ENCODE data around the gene ITIH1.

The ITIH1 gene

GRCh38 chr3:52831500-52832301 lies 54.3 kb downstream of the ITIH1 start:
- Histone ChIP-seq H2BK120ac (ENCODE audit: low read depth, low read length) (no peak overlapping the region), H4K8ac (ENCODE audit: low read depth, low read length) (no peak overlapping the region), H4K5ac (ENCODE audit: low read length) (no peak overlapping the region), H3K4me1 (ENCODE audit: control insufficient read depth, low read depth, low read length) (no peaks in the 10 kb centered on the region), H3K79me1 (ENCODE audit: low read length) (no peaks in the 10 kb centered on the region), H3K27me3 (ENCODE audit: insufficient read depth, low read length, poor library complexity) (no peaks in the 10 kb centered on the region), H3K18ac (ENCODE audit: low read length) (no peak overlapping the region), H3K4me2 (ENCODE audit: low read length) (no peak overlapping the region), H2BK5ac (ENCODE audit: low read length) (no peak overlapping the region), H2BK15ac (replicated peaks; ENCODE audit: low read depth) (no peak overlapping the region), H3K4ac (ENCODE audit: low read depth, low read length) (no peak overlapping the region), H3K4me3 (ENCODE audit: low read length) (no peak overlapping the region), H3K36me3 (ENCODE audit: control insufficient read depth, insufficient read depth, low read length) (no peaks in the 10 kb centered on the region), H2AK5ac (ENCODE audit: low read length) (no peak overlapping the region), H3K56ac (ENCODE audit: low read length) (no peak overlapping the region), H3K27ac (ENCODE audit: low read depth, low read length) (no peak overlapping the region), H3K23ac (ENCODE audit: low read length) (no peak overlapping the region), H3K9ac (ENCODE audit: low read length) (no peak overlapping the region), H3K79me2 (ENCODE audit: control insufficient read depth, insufficient read depth, low read length) (no peaks in the 10 kb centered on the region)
- WGBS (ENCODE audit: extremely low coverage, insufficient coverage, low lambda C conversion rate) = no CpG with 5 or more reads among the region's 21 CpGs
- no peak for DNase-seq

GRCh38 chr3:52833202-52833601 lies 55.8 kb downstream of the ITIH1 start:
- no peak overlapping the region for H2BK120ac ChIP-seq (ENCODE audit: low read depth, low read length)
- no peaks in the 10 kb centered on the region for H3K4me1 ChIP-seq (ENCODE audit: control insufficient read depth, low read depth, low read length)
- no peak overlapping the region for H2BK15ac ChIP-seq (replicated peaks; ENCODE audit: low read depth)
- H3K36me3 ChIP-seq (ENCODE audit: control insufficient read depth, insufficient read depth, low read length) = no peaks in the 10 kb centered on the region
- DNase-seq = no peak
- H3K79me2 ChIP-seq (ENCODE audit: control insufficient read depth, insufficient read depth, low read length) = no peaks in the 10 kb centered on the region
- H3K27ac ChIP-seq (ENCODE audit: low read depth, low read length) = no peak overlapping the region
- no peak overlapping the region for H4K8ac ChIP-seq (ENCODE audit: low read depth, low read length)
- no CpG with 5 or more reads among the region's 14 CpGs for WGBS (ENCODE audit: extremely low coverage, insufficient coverage, low lambda C conversion rate)
- H2BK5ac ChIP-seq (ENCODE audit: low read length) = no peak overlapping the region
- H3K23ac ChIP-seq (ENCODE audit: low read length) = no peak overlapping the region
- no peak overlapping the region for H4K5ac ChIP-seq (ENCODE audit: low read length)
- H3K4me2 ChIP-seq (ENCODE audit: low read length) = no peak overlapping the region
- H3K27me3 ChIP-seq (ENCODE audit: insufficient read depth, low read length, poor library complexity) = no peaks in the 10 kb centered on the region
- no peak overlapping the region for H3K4me3 ChIP-seq (ENCODE audit: low read length)
- no peak overlapping the region for H3K56ac ChIP-seq (ENCODE audit: low read length)
- H3K9ac ChIP-seq (ENCODE audit: low read length) = no peak overlapping the region
- no peak overlapping the region for H3K4ac ChIP-seq (ENCODE audit: low read depth, low read length)
- H2AK5ac ChIP-seq (ENCODE audit: low read length) = no peak overlapping the region
- no peak overlapping the region for H3K18ac ChIP-seq (ENCODE audit: low read length)
- no peaks in the 10 kb centered on the region for H3K79me1 ChIP-seq (ENCODE audit: low read length)

GRCh38 chr3:52834871-52835501 lies 57.6 kb downstream of the ITIH1 start, which contains the start of gene MUSTN1:
TSS of gene MUSTN1 (minus strand) at chr3:52835019. CDS start at chr3:52834948, 71 bp downstream.
- Histone ChIP-seq H3K27me3 (ENCODE audit: insufficient read depth, low read length, poor library complexity) (no peaks in the 10 kb centered on the region), H3K23ac (ENCODE audit: low read length) (no peak within 1 kb of the TSS), H3K4me3 (ENCODE audit: low read length) (no peak within 1 kb of the TSS), H2BK120ac (ENCODE audit: low read depth, low read length) (no peak within 1 kb of the TSS), H2AK5ac (ENCODE audit: low read length) (no peak within 1 kb of the TSS), H3K79me2 (ENCODE audit: control insufficient read depth, insufficient read depth, low read length) (no peaks in the 10 kb centered on the region), H3K4me1 (ENCODE audit: control insufficient read depth, low read depth, low read length) (no peaks in the 10 kb centered on the region), H3K79me1 (ENCODE audit: low read length) (no peaks in the 10 kb centered on the region), H3K27ac (ENCODE audit: low read depth, low read length) (no peak within 1 kb of the TSS), H3K9ac (ENCODE audit: low read length) (no peak within 1 kb of the TSS), H3K56ac (ENCODE audit: low read length) (no peak within 1 kb of the TSS), H2BK5ac (ENCODE audit: low read length) (no peak within 1 kb of the TSS), H4K8ac (ENCODE audit: low read depth, low read length) (no peak within 1 kb of the TSS), H4K5ac (ENCODE audit: low read length) (no peak within 1 kb of the TSS), H3K4me2 (ENCODE audit: low read length) (no peak within 1 kb of the TSS), H3K18ac (ENCODE audit: low read length) (no peak within 1 kb of the TSS), H3K36me3 (ENCODE audit: control insufficient read depth, insufficient read depth, low read length) (no peaks in the 10 kb centered on the region), H2BK15ac (replicated peaks; ENCODE audit: low read depth) (no peak within 1 kb of the TSS), H3K4ac (ENCODE audit: low read depth, low read length) (no peak within 1 kb of the TSS)
- WGBS (ENCODE audit: extremely low coverage, insufficient coverage, low lambda C conversion rate) = no CpG with 5 or more reads among the region's 11 CpGs
- no peak for DNase-seq

- Histone ChIP-seq H2AK5ac (ENCODE audit: low read length) (no peak overlapping the region), H4K8ac (ENCODE audit: low read depth, low read length) (no peak overlapping the region), H3K4me1 (ENCODE audit: control insufficient read depth, low read depth, low read length) (no peaks in the 10 kb centered on the region), H3K4ac (ENCODE audit: low read depth, low read length) (no peak overlapping the region), H4K5ac (ENCODE audit: low read length) (no peak overlapping the region), H3K56ac (ENCODE audit: low read length) (no peak overlapping the region), H3K27ac (ENCODE audit: low read depth, low read length) (no peak overlapping the region), H3K79me1 (ENCODE audit: low read length) (no peaks in the 10 kb centered on the region), H3K4me2 (ENCODE audit: low read length) (no peak overlapping the region), H3K27me3 (ENCODE audit: insufficient read depth, low read length, poor library complexity) (no peaks in the 10 kb centered on the region), H3K23ac (ENCODE audit: low read length) (no peak overlapping the region), H3K18ac (ENCODE audit: low read length) (no peak overlapping the region), H3K9ac (ENCODE audit: low read length) (no peak overlapping the region), H3K4me3 (ENCODE audit: low read length) (no peak overlapping the region), H2BK5ac (ENCODE audit: low read length) (no peak overlapping the region), H2BK15ac (replicated peaks; ENCODE audit: low read depth) (no peak overlapping the region), H3K36me3 (ENCODE audit: control insufficient read depth, insufficient read depth, low read length) (no peaks in the 10 kb centered on the region), H3K79me2 (ENCODE audit: control insufficient read depth, insufficient read depth, low read length) (no peaks in the 10 kb centered on the region), H2BK120ac (ENCODE audit: low read depth, low read length) (no peak overlapping the region)
- no peak for DNase-seq
- WGBS (ENCODE audit: extremely low coverage, insufficient coverage, low lambda C conversion rate) = no CpG with 5 or more reads among the region's 8 CpGs
These were observed 58.5 kb downstream of the ITIH1 start for GRCh38 chr3:52835766-52836470.

GRCh38 chr3:52836471-52836845 lies 59.1 kb downstream of the ITIH1 start:
- WGBS (ENCODE audit: extremely low coverage, insufficient coverage, low lambda C conversion rate) = 100% methylated on average over 1 of the region's 5 CpGs
- no peak overlapping the region for H3K56ac ChIP-seq (ENCODE audit: low read length)
- H4K5ac ChIP-seq (ENCODE audit: low read length) = no peak overlapping the region
- H3K27me3 ChIP-seq (ENCODE audit: insufficient read depth, low read length, poor library complexity) = no peaks in the 10 kb centered on the region
- no peaks in the 10 kb centered on the region for H3K36me3 ChIP-seq (ENCODE audit: control insufficient read depth, insufficient read depth, low read length)
- H3K4me2 ChIP-seq (ENCODE audit: low read length) = no peak overlapping the region
- H3K4me1 ChIP-seq (ENCODE audit: control insufficient read depth, low read depth, low read length) = no peaks in the 10 kb centered on the region
- H3K79me1 ChIP-seq (ENCODE audit: low read length) = no peaks in the 10 kb centered on the region
- no peak overlapping the region for H3K18ac ChIP-seq (ENCODE audit: low read length)
- no peak overlapping the region for H3K4me3 ChIP-seq (ENCODE audit: low read length)
- no peak overlapping the region for H3K4ac ChIP-seq (ENCODE audit: low read depth, low read length)
- H3K79me2 ChIP-seq (ENCODE audit: control insufficient read depth, insufficient read depth, low read length) = no peaks in the 10 kb centered on the region
- H2BK5ac ChIP-seq (ENCODE audit: low read length) = no peak overlapping the region
- no peak overlapping the region for H2AK5ac ChIP-seq (ENCODE audit: low read length)
- no peak for DNase-seq
- H4K8ac ChIP-seq (ENCODE audit: low read depth, low read length) = no peak overlapping the region
- no peak overlapping the region for H3K27ac ChIP-seq (ENCODE audit: low read depth, low read length)
- no peak overlapping the region for H2BK120ac ChIP-seq (ENCODE audit: low read depth, low read length)
- H3K23ac ChIP-seq (ENCODE audit: low read length) = no peak overlapping the region
- H2BK15ac ChIP-seq (replicated peaks; ENCODE audit: low read depth) = no peak overlapping the region
- no peak overlapping the region for H3K9ac ChIP-seq (ENCODE audit: low read length)

Measured in mesendoderm (in vitro differentiated cells).